T-helper 17 cell (primary cell): ENCODE data around the gene IL32. TPM values are rescaled to one million over a fixed set of nuclear protein-coding genes. Genes with fewer than 3 reads are reported as not detected.

Source experiments
- ATAC-seq: fragments of 150-1000 bp; cut with Tn5 transposase; 2 replicates; pipeline ENCODE4 v1.10.0; 2021; ENCODE audit warnings: mild to moderate bottlenecking, moderate library complexity
- DNase-seq, 3 donors: peaks; one replicate each; pipeline versions ENCODE4 v3.0.0 to v3.0.0-alpha.2; 2020 to 2021
- H3K9me3 ChIP-seq: one replicate; pipeline ENCODE4 v1.7.0; 2013; ENCODE audit warnings: low read length, mild to moderate bottlenecking; ENCODE audit not compliant: control insufficient read depth, poor library complexity, severe bottlenecking
- H3K27ac Mint-ChIP-seq: one replicate; pipeline ENCODE4 v1.8.0; 2022; ENCODE audit warnings: mild to moderate bottlenecking, moderate library complexity, mixed read lengths
- H3K27me3 Mint-ChIP-seq: one replicate; pipeline ENCODE4 v1.8.0; 2022; ENCODE audit warnings: mixed read lengths
- H3K36me3 Mint-ChIP-seq: one replicate; pipeline ENCODE4 v1.8.0; 2022; ENCODE audit warnings: low read depth, mixed read lengths
- H3K4me1 Mint-ChIP-seq: one replicate; pipeline ENCODE4 v1.8.0; 2022; ENCODE audit warnings: mild to moderate bottlenecking, mixed read lengths
- H3K4me3 Mint-ChIP-seq: one replicate; pipeline ENCODE4 v1.8.0; 2022; ENCODE audit warnings: mild to moderate bottlenecking, moderate library complexity, mixed read lengths
- total RNA-seq, 4 donors: library from RNA in 2 of 4; stranded (reverse) in 2 of 4; gene quantifications; one replicate each; pipeline ENCODE4 v1.2.3 and lab custom pipeline; 2022 to 2026

The IL32 gene
- total RNA-seq, 2 donors from 2014 or later: 1,099 to 1,147 TPM

- Mint-ChIP-seq H3K27ac (peak overlapping the region; percentile 77), H3K27me3 (no peaks in the 10 kb centered on the region), H3K36me3 (no peaks in the 10 kb centered on the region), H3K4me1 (peaks cover 33% of the 10 kb centered on the region), H3K4me3 (no peak overlapping the region)
- H3K9me3 ChIP-seq: no peaks in the 10 kb centered on the region
- DNase-seq (no peak), ATAC-seq (no peak)
Observed at GRCh38 chr16:3088450-3088849, 23.0 kb downstream of the IL32 start.

- Mint-ChIP-seq H3K4me1 (peaks cover 33% of the 10 kb centered on the region), H3K27ac (no peak overlapping the region), H3K36me3 (no peaks in the 10 kb centered on the region), H3K4me3 (no peak overlapping the region), H3K27me3 (no peaks in the 10 kb centered on the region)
- no peak for ATAC-seq
- H3K9me3 ChIP-seq: no peaks in the 10 kb centered on the region
- DNase-seq: no peak
Observed at GRCh38 chr16:3088925-3089716, 23.7 kb downstream of the IL32 start.

- Mint-ChIP-seq H3K4me3 (no peak overlapping the region), H3K27me3 (no peaks in the 10 kb centered on the region), H3K36me3 (no peaks in the 10 kb centered on the region), H3K27ac (no peak overlapping the region), H3K4me1 (peaks cover 37% of the 10 kb centered on the region)
- DNase-seq (no peak), ATAC-seq (no peak)
- H3K9me3 ChIP-seq: no peaks in the 10 kb centered on the region
Observed at GRCh38 chr16:3089717-3090592, 24.5 kb downstream of the IL32 start.

GRCh38 chr16:3091551-3091950 lies 26.1 kb downstream of the IL32 start:
- DNase-seq: no peak
- peaks cover 30% of the 10 kb centered on the region for H3K4me1 Mint-ChIP-seq
- H3K27ac Mint-ChIP-seq: peak overlapping the region; percentile 29
- H3K36me3 Mint-ChIP-seq: no peaks in the 10 kb centered on the region
- no peaks in the 10 kb centered on the region for H3K9me3 ChIP-seq
- no peaks in the 10 kb centered on the region for H3K27me3 Mint-ChIP-seq
- no peak for ATAC-seq
- H3K4me3 Mint-ChIP-seq: no peak overlapping the region

- ATAC-seq (no peak), DNase-seq (no peak)
- Mint-ChIP-seq H3K27me3 (no peaks in the 10 kb centered on the region), H3K4me3 (no peak overlapping the region), H3K36me3 (no peaks in the 10 kb centered on the region), H3K4me1 (peaks cover 27% of the 10 kb centered on the region), H3K27ac (no peak overlapping the region)
- H3K9me3 ChIP-seq: no peaks in the 10 kb centered on the region
Observed at GRCh38 chr16:3092501-3092941, 27.1 kb downstream of the IL32 start.

GRCh38 chr16:3094289-3095027 lies 29.0 kb downstream of the IL32 start:
- Mint-ChIP-seq H3K27ac (peak overlapping the region; percentile 84), H3K27me3 (no peaks in the 10 kb centered on the region), H3K36me3 (no peaks in the 10 kb centered on the region), H3K4me1 (peaks cover 15% of the 10 kb centered on the region), H3K4me3 (peak overlapping the region; percentile 19)
- H3K9me3 ChIP-seq: no peaks in the 10 kb centered on the region
- ATAC-seq: peak; percentile 62
- peak in 2 of 3 donors; percentile 35 to 49 for DNase-seq

GRCh38 chr16:3095869-3096268 lies 30.4 kb downstream of the IL32 start:
- H3K27me3 Mint-ChIP-seq: no peaks in the 10 kb centered on the region
- H3K4me3 Mint-ChIP-seq: peak overlapping the region; percentile 2
- peaks cover 22% of the 10 kb centered on the region for H3K4me1 Mint-ChIP-seq
- H3K9me3 ChIP-seq: no peaks in the 10 kb centered on the region
- no peaks in the 10 kb centered on the region for H3K36me3 Mint-ChIP-seq
- H3K27ac Mint-ChIP-seq: peak overlapping the region; percentile 84
- ATAC-seq (peak; percentile 75), DNase-seq (peak; percentile 35 to 43 (median 41))

GRCh38 chr16:3096362-3096761 lies 30.9 kb downstream of the IL32 start:
- Mint-ChIP-seq H3K36me3 (no peaks in the 10 kb centered on the region), H3K4me1 (peaks cover 20% of the 10 kb centered on the region), H3K27me3 (no peaks in the 10 kb centered on the region), H3K4me3 (no peak overlapping the region), H3K27ac (peak overlapping the region; percentile 84)
- DNase-seq: no peak
- no peaks in the 10 kb centered on the region for H3K9me3 ChIP-seq
- ATAC-seq: no peak

GRCh38 chr16:3097266-3097665 lies 31.8 kb downstream of the IL32 start:
- Mint-ChIP-seq H3K27me3 (no peaks in the 10 kb centered on the region), H3K27ac (no peak overlapping the region), H3K36me3 (no peaks in the 10 kb centered on the region), H3K4me1 (peaks cover 23% of the 10 kb centered on the region), H3K4me3 (no peak overlapping the region)
- ATAC-seq (no peak), DNase-seq (no peak)
- no peaks in the 10 kb centered on the region for H3K9me3 ChIP-seq

GRCh38 chr16:3098459-3099394 lies 33.3 kb downstream of the IL32 start, which contains the start of gene ZSCAN10:
Gene ZSCAN10 (minus strand): TSS chr16:3099294. CDS start chr16:3092937, 6,357 bp downstream.
- DNase-seq: no peak
- H3K4me1 Mint-ChIP-seq: peaks cover 23% of the 10 kb centered on the region
- no peak for ATAC-seq

GRCh38 chr16:3099395-3099731 lies 33.9 kb downstream of the IL32 start:
- H3K27ac Mint-ChIP-seq: peak overlapping the region; percentile 37
- peaks cover 22% of the 10 kb centered on the region for H3K4me1 Mint-ChIP-seq
- H3K36me3 Mint-ChIP-seq: no peaks in the 10 kb centered on the region
- no peaks in the 10 kb centered on the region for H3K9me3 ChIP-seq
- H3K27me3 Mint-ChIP-seq: no peaks in the 10 kb centered on the region
- no peak for DNase-seq
- no peak for ATAC-seq
- H3K4me3 Mint-ChIP-seq: no peak overlapping the region

More at GRCh38 chr16:3098459-3099394, 33.3 kb downstream of the IL32 start, which contains the start of gene ZSCAN10:
- H3K27me3 Mint-ChIP-seq: no peaks in the 10 kb centered on the region
- H3K4me3 Mint-ChIP-seq: peak within 1 kb of the TSS; percentile 84
- H3K36me3 Mint-ChIP-seq: no peaks in the 10 kb centered on the region
- H3K9me3 ChIP-seq: no peaks in the 10 kb centered on the region
- peak within 1 kb of the TSS; percentile 37 for H3K27ac Mint-ChIP-seq
